Central memory CD8-positive, alpha-beta T cell (primary cell): ENCODE measurements around the gene SUV39H2.
"Not testable (repeated sequence)": the region's sequence is repeated elsewhere in the genome, so short reads cannot be mapped to it uniquely, and the experiment has no call there.

Source experiments
- ATAC-seq: fragments of 150-1000 bp; cut with Tn5 transposase; replicated peaks from 2 replicates; pipeline ENCODE4 v1.10.0; 2022; ENCODE audit warnings: mild to moderate bottlenecking, moderate FRiP score, moderate number of reproducible peaks; ENCODE audit not compliant: poor library complexity, severe bottlenecking; ENCODE audit errors: extremely low read depth
- DNase-seq, 2 donors: peaks; one replicate each; pipeline ENCODE4 v3.0.0; 2021; ENCODE audit warnings: low spot score in 2 of 2
- H3K27ac Mint-ChIP-seq: one replicate; pipeline ENCODE4 v1.8.0; 2022; ENCODE audit warnings: low read depth, mild to moderate bottlenecking, moderate library complexity, mixed read lengths
- H3K27me3 Mint-ChIP-seq: one replicate; pipeline ENCODE4 v1.8.0; 2022; ENCODE audit warnings: mixed read lengths
- H3K36me3 Mint-ChIP-seq: one replicate; pipeline ENCODE4 v1.8.0; 2022; ENCODE audit warnings: mild to moderate bottlenecking, moderate library complexity, mixed read lengths; ENCODE audit not compliant: insufficient read depth
- H3K4me1 Mint-ChIP-seq: one replicate; pipeline ENCODE4 v1.8.0; 2022; ENCODE audit warnings: mixed read lengths
- H3K4me3 Mint-ChIP-seq: one replicate; pipeline ENCODE4 v1.8.0; 2022; ENCODE audit warnings: mild to moderate bottlenecking, moderate library complexity, mixed read lengths
- H3K9me3 Mint-ChIP-seq: one replicate; pipeline ENCODE4 v1.8.0; 2022; ENCODE audit warnings: mixed read lengths

SUV39H2 gene

DNA sequence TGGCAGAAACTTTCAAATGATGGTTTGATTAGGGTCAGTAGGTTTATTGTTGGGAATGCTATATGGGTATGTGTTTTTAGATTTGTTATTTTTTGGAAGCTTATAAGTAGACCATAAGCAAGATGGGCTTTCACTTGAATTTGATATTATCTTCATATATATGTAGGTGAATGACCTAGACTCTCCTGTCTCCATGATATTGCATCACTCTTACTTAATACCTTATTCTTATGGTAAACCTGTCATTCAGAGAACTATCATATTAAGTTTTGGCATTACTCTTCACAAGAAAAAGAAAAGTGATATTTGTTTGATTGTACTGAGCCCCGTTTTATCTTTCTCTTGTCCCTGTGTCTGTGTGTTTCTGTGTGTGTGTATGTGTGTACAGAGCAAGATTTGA, 23.2 kb upstream of the SUV39H2 start:
- ATAC-seq = no peak
- H3K27me3 Mint-ChIP-seq = no peaks in the 10 kb centered on the region
- H3K9me3 Mint-ChIP-seq = no peaks in the 10 kb centered on the region
- no peaks in the 10 kb centered on the region for H3K4me1 Mint-ChIP-seq
- DNase-seq = no peak
- H3K4me3 Mint-ChIP-seq = no peak overlapping the region
- peaks cover 40% of the 10 kb centered on the region for H3K36me3 Mint-ChIP-seq
- H3K27ac Mint-ChIP-seq = no peak overlapping the region

GRCh38 chr10:14858338-14858960, 20.2 kb upstream of the SUV39H2 start:
- no peak for ATAC-seq
- DNase-seq = no peak
- H3K4me3 Mint-ChIP-seq = no peak overlapping the region
- H3K27me3 Mint-ChIP-seq = no peaks in the 10 kb centered on the region
- no peaks in the 10 kb centered on the region for H3K9me3 Mint-ChIP-seq
- peaks cover 34% of the 10 kb centered on the region for H3K36me3 Mint-ChIP-seq
- H3K27ac Mint-ChIP-seq = no peak overlapping the region
- no peaks in the 10 kb centered on the region for H3K4me1 Mint-ChIP-seq

- no peak for DNase-seq
- Mint-ChIP-seq H3K4me1 (no peaks in the 10 kb centered on the region), H3K27ac (no peak overlapping the region), H3K4me3 (no peak overlapping the region), H3K36me3 (peaks cover 30% of the 10 kb centered on the region), H3K27me3 (no peaks in the 10 kb centered on the region), H3K9me3 (no peaks in the 10 kb centered on the region)
- no peak for ATAC-seq
These were observed 19.6 kb upstream of the SUV39H2 start for GRCh38 chr10:14859043-14859442.

- Mint-ChIP-seq H3K4me3 (no peak overlapping the region), H3K4me1 (no peaks in the 10 kb centered on the region), H3K27ac (no peak overlapping the region), H3K36me3 (peaks cover 25% of the 10 kb centered on the region), H3K27me3 (no peaks in the 10 kb centered on the region), H3K9me3 (no peaks in the 10 kb centered on the region)
- ATAC-seq (no peak), DNase-seq (no peak)
These were observed 18.9 kb upstream of the SUV39H2 start for GRCh38 chr10:14859775-14860174.

GRCh38 chr10:14860791-14861190, 17.9 kb upstream of the SUV39H2 start:
- H3K9me3 Mint-ChIP-seq = no peaks in the 10 kb centered on the region

DNA sequence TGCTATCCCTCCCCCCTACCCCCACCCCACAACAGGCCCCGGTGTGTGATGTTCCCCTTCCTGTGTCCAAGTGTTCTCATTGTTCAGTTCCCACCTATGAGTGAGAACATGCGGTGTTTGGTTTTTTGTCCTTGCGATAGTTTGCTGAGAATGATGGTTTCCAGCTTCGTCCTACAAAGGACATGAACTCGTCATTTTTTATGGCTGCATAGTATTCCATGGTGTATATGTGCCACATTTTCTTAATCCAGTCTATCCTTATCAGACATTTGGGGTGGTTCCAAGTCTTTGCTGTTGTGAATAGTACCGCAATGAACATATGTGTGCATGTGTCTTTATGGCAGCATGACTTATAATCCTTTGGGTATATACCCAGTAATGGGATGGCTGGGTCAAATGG, 14.2 kb upstream of the SUV39H2 start:
- H3K4me1 Mint-ChIP-seq, H3K27me3 Mint-ChIP-seq, H3K27ac Mint-ChIP-seq, H3K9me3 Mint-ChIP-seq, ATAC-seq, H3K4me3 Mint-ChIP-seq, DNase-seq: not testable (repeated sequence)
- peaks cover 24% of the 10 kb centered on the region for H3K36me3 Mint-ChIP-seq

More at GRCh38 chr10:14860791-14861190, 17.9 kb upstream of the SUV39H2 start:
- H3K4me3 Mint-ChIP-seq = no peak overlapping the region
- peaks cover 20% of the 10 kb centered on the region for H3K36me3 Mint-ChIP-seq
- ATAC-seq (no peak), DNase-seq (no peak)
- H3K4me1 Mint-ChIP-seq = no peaks in the 10 kb centered on the region
- no peaks in the 10 kb centered on the region for H3K27me3 Mint-ChIP-seq
- no peak overlapping the region for H3K27ac Mint-ChIP-seq

- not testable (repeated sequence) for H3K27ac Mint-ChIP-seq, H3K4me3 Mint-ChIP-seq, H3K27me3 Mint-ChIP-seq, H3K9me3 Mint-ChIP-seq, H3K4me1 Mint-ChIP-seq, DNase-seq, ATAC-seq
- H3K36me3 Mint-ChIP-seq = peaks cover 28% of the 10 kb centered on the region
These were observed 13.8 kb upstream of the SUV39H2 start for GRCh38 chr10:14864871-14865270.

GRCh38 chr10:14873090-14873760, 5.4 kb upstream of the SUV39H2 start:
- Mint-ChIP-seq H3K9me3 (no peaks in the 10 kb centered on the region), H3K36me3 (peaks cover 27% of the 10 kb centered on the region), H3K27me3 (no peaks in the 10 kb centered on the region), H3K4me3 (no peak overlapping the region), H3K27ac (no peak overlapping the region), H3K4me1 (peaks cover 13% of the 10 kb centered on the region)
- no peak for DNase-seq
- ATAC-seq = no peak

DNA sequence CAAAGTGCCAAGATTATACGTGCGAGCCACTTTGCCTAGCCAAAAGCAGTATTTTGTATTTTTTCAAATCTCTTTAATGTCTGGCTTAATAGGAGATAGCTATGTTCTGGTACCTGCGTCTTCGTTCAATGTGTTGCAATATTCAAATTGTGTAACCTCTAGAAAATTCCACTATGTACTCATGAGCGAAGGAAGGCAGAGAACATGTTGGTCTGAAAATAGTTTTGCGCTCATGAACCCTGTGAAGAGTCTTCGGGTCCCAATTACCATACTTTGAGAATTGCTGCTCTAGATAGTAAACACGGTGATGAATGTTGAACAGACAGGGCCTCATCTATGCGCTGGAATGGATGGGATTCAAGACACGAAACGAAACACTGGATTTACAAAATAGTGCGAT, 2.7 kb upstream of the SUV39H2 start:
- ATAC-seq (no peak), DNase-seq (no peak)
- Mint-ChIP-seq H3K27me3 (no peaks in the 10 kb centered on the region), H3K27ac (no peak overlapping the region), H3K9me3 (no peaks in the 10 kb centered on the region), H3K36me3 (peaks cover 16% of the 10 kb centered on the region), H3K4me3 (no peak overlapping the region), H3K4me1 (peaks cover 24% of the 10 kb centered on the region)

DNA sequence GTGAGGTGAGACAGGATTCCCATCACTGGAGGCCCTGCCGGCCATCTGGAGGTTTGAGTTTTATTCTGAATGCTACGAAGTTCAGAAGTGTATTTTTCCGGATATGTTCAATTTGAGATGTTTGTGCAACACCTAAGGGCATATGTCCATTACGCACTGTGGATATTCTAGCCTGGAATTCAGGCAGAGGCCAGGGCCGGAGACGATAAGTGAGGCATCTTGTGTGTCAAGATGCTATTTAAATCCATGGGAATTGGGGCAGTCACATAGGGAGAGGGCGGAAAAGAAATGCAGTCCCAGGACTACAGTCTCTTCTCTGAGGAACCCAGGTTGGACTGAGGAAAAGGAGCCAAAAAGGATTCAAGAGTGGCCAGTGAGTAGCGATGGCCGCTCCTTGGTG, 1.9 kb upstream of the SUV39H2 start:
- Mint-ChIP-seq H3K27me3 (no peaks in the 10 kb centered on the region), H3K4me1 (peaks cover 24% of the 10 kb centered on the region), H3K9me3 (no peaks in the 10 kb centered on the region), H3K36me3 (peaks cover 11% of the 10 kb centered on the region), H3K27ac (no peak overlapping the region), H3K4me3 (peak overlapping the region; percentile 92)
- DNase-seq = no peak
- ATAC-seq = no peak

DNA sequence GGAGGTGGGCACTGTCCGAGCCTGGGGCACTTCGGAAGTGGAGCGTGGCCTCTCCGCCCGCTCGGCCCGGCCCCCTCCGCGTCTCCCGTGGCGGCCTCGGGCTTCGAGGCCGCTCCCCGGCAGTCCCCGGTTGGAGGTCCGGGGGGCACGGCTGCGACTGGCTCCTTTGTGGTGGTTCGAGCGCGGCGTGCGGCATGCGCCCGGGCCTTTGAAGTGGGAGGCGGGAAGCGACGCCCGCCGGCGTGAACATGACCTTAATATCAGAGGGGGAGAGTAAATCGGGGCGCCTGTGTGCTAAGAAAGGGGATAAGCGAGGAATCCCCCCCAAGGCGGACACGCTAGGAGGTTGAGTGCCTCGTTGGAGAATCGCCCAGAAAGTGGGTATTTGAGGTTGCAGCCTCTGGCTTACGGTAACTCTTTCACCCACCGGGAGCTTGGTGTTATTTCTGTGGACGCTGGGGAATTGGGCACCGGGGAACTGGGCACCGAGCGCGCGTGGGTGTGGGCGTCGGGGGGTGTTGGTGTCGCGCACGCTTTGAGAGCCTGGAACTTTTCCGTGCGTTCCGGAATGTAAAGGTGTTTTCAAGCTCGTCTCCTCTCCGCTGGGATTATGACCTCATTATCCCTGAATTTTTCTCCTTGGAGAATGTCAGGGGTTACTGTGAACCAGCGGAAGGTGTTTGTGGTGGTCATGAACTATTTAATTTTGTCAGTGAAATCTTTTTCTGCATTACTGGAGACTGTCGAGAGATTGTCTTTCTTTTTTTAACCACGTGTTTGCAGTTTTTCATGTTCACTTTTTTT, 660 bp downstream of the SUV39H2 start:
- no peaks in the 10 kb centered on the region for H3K27me3 Mint-ChIP-seq
- peaks cover 24% of the 10 kb centered on the region for H3K4me1 Mint-ChIP-seq
- H3K4me3 Mint-ChIP-seq = peak overlapping the region; percentile 92
- H3K9me3 Mint-ChIP-seq = no peaks in the 10 kb centered on the region
- peak overlapping the region; percentile 81 for H3K27ac Mint-ChIP-seq
- peaks cover 8% of the 10 kb centered on the region for H3K36me3 Mint-ChIP-seq
- peak; percentile 16 to 17 for DNase-seq
- peak; percentile 20 for ATAC-seq

DNA sequence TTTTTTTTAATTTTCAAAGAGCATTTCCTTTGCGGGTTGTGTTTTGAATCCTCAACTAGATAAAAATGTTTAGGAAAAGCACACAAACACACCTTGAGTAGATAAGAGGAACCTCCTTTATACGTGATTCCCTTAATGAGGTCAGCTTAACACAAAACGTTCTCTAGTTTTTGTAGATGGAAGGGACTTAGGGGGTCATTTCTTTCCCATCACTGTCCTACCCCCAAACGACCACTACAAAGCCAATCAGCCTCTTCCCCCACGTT, 1.2 kb downstream of the SUV39H2 start:
- DNase-seq (no peak), ATAC-seq (no peak)
- Mint-ChIP-seq H3K4me3 (peak overlapping the region; percentile 92), H3K4me1 (peaks cover 24% of the 10 kb centered on the region), H3K36me3 (peaks cover 8% of the 10 kb centered on the region), H3K27me3 (no peaks in the 10 kb centered on the region), H3K9me3 (no peaks in the 10 kb centered on the region), H3K27ac (peak overlapping the region; percentile 81)

DNA sequence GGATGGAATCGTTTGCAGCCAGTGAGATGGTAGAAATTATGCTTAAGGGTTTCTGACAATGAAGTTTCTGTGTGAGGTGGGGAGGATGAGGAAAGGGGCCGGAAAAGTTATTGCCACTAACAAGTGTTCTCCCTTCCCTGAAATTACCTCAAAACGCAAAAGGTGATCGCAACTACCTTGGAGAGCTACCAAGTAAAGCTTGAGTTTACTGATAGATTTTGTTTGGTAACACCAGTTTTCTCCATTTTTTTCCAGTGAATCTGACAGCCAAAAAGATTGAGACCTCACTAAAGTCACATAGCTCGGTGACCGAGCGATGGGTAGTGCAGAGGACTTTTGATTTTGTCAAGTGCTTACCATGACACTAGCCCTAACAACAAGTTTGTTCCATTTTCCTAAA, 1.6 kb downstream of the SUV39H2 start:
- ATAC-seq (no peak), DNase-seq (no peak)
- Mint-ChIP-seq H3K9me3 (no peaks in the 10 kb centered on the region), H3K27me3 (no peaks in the 10 kb centered on the region), H3K27ac (peak overlapping the region; percentile 81), H3K36me3 (peaks cover 8% of the 10 kb centered on the region), H3K4me3 (peak overlapping the region; percentile 92), H3K4me1 (peaks cover 24% of the 10 kb centered on the region)
